Hematopoietic multipotent progenitor cell treated with erythropoietin and hydrocortisone succinate and interleukin-3 and kit ligand, for 4 days (in vitro differentiated cells): ENCODE data around the gene GTF2A1.

Experiments used
- DNase-seq: peaks from one replicate; pipeline ENCODE4 v3.0.0-alpha.2; 2015

The GTF2A1 gene

GRCh38 chr14:81127785-81128184 is 93.0 kb downstream of the GTF2A1 start:
- DNase-seq = peak; percentile 40

- DNase-seq = no peak
These were observed 95.2 kb downstream of the GTF2A1 start for GRCh38 chr14:81125536-81125935.
